H1 (cell line): ENCODE results near the gene LCN9. TPM values are rescaled to one million over a fixed set of nuclear protein-coding genes. Genes with fewer than 3 reads are reported as not detected.

ENCODE experiments used
- CEBPB ChIP-seq: IDR thresholded peaks from 2 replicates; pipeline ENCODE4 v1.6.1; 2012; ENCODE audit warnings: low read depth, low read length
- FOSL1 ChIP-seq: IDR thresholded peaks from 2 replicates; pipeline ENCODE4 v1.6.1; 2011; ENCODE audit warnings: mild to moderate bottlenecking, low read depth, low read length, moderate library complexity; ENCODE audit not compliant: insufficient read depth
- HDAC2 ChIP-seq, 2 experiments: fragments of 300-600 bp in 1 of 2; sonication (generic) in 1 of 2; IDR thresholded peaks; 2 replicates each; pipeline ENCODE4 v1.6.1; 2011 to 2012; ENCODE audit warnings: low read depth in 2 of 2, low read length in 2 of 2, mild to moderate bottlenecking in 2 of 2, moderate library complexity in 2 of 2, borderline replicate concordance in 1 of 2, inconsistent platforms in 1 of 2
- KDM1A ChIP-seq: fragments of 200-600, 300-600 bp; sonication (generic); IDR thresholded peaks from 2 replicates; pipeline ENCODE4 v1.7.1; 2016; ENCODE audit warnings: mild to moderate bottlenecking, low read length, borderline replicate concordance
- KDM4A ChIP-seq: IDR thresholded peaks from one replicate; pipeline ENCODE4 v1.7.1; 2012; ENCODE audit warnings: low read depth, mild to moderate bottlenecking, moderate library complexity, low read length, inconsistent platforms; ENCODE audit not compliant: severe bottlenecking
- POLR2AphosphoS5 ChIP-seq: IDR thresholded peaks from 2 replicates; pipeline ENCODE4 v1.6.1; 2011; ENCODE audit warnings: low read depth, low read length
- SIRT6 ChIP-seq: IDR thresholded peaks from one replicate; pipeline ENCODE4 v1.7.1; 2012; ENCODE audit warnings: low read length, inconsistent platforms
- polyA plus RNA-seq, 7 experiments: library from polyadenylated mRNA; depleted of rRNA in 3 of 7; stranded (reverse) in 5 of 7; unstranded in 2 of 7; fragments of >200 nt in 5 of 7; fragments of 200-250 nt in 2 of 7; gene quantifications; 1 replicate in 5 of 7; 2 replicates in 1 of 7; 4 replicates in 1 of 7; pipeline versions ENCODE4 v1.2.1 to v1.2.3, GENCODE V29; 2011 to 2013; ENCODE audit warnings: missing spikeins in 2 of 7, mixed read lengths in 2 of 7
- total RNA-seq: library from RNA; stranded (reverse); fragmentation: NEBNext Ultra II Directional; extraction: Animal tissue kit (Norgen Biotek cat#: 25700); gene quantifications from 2 replicates; pipeline ENCODE4 v1.2.1, GENCODE V29; 2021

Gene LCN9
- total and polyA plus RNA-seq, 2 of the 8 experiments (the other 6 are each of a cell fraction or from before 2014, with no cell fraction given): 2.3 to 3.1 TPM

DNA sequence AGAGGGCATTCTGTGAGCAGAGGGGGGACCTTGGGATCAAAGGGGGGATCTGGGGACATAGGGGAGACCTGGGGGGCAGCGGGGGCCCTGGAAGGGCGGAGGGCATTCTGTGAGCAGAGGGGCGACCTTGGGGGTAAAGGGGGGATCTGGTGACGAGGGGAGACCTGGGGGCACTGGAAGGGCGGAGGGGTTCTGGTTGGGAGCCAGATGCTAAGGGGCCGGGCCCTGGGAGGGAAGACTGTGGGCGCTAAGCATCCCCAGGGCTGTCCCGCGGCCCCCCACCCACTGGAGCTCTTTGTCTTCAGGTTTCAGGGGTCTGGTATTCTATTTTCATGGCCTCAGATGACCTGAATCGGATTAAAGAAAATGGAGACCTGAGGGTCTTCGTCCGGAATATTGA lies 748 bp downstream of the LCN9 start (continued):
- TF ChIP-seq KDM1A (no peak), HDAC2 (IDR thresholded peaks at IDR 0.05; ENCODE audit: borderline replicate concordance in 1 of 2, low read depth in 2 of 2, low read length in 2 of 2) (no peak), CEBPB (no peak), FOSL1 (no peak), POLR2AphosphoS5 (no peak), SIRT6 (no peak), KDM4A (no peak)
- TF ChIP-seq, all 59 proteins: peak for 0
